Panc1 (cell line): ENCODE data around the gene PHLPP1. TPM values are rescaled to one million over a fixed set of nuclear protein-coding genes. Genes with fewer than 3 reads are reported as not detected.

ENCODE experiments used
- ATAC-seq: fragments of 200-7000 bp; cut with Tn5 transposase; 2 replicates; pipeline ENCODE4 v1.9.1; 2020; ENCODE audit warnings: mild to moderate bottlenecking, moderate library complexity
- BruUV-seq: library from RNA; stranded (reverse); fragments of 400-500 nt; replicated peaks from 2 replicates; lab custom pipeline; 2021; lab: Mats Ljungman, UMichigan
- CTCF ChIA-PET: fragments of 300-600 bp; sonication (Branson Sonifier 250); formaldehyde crosslinking; loops from one replicate; lab custom pipeline; 2022; ENCODE audit warnings: antibody characterized with exemption; lab: Charles Lee
- POLR2A ChIA-PET: fragments of 300-600 bp; sonication (Branson Sonifier 250); formaldehyde crosslinking; loops from one replicate; lab custom pipeline; 2022; ENCODE audit warnings: antibody characterized with exemption; lab: Charles Lee
- DNase-seq: peaks from one replicate; pipeline ENCODE4 v3.0.0-alpha.2; 2010; ENCODE audit warnings: low read depth, low spot score
- H3K27ac ChIP-seq: 2 replicates; pipeline ENCODE4 v1.5.1; 2011; ENCODE audit warnings: mild to moderate bottlenecking, low read length, inconsistent platforms
- H3K27me3 ChIP-seq: fragments of 200-500 bp; sonication (Bioruptor generic); 2 replicates; pipeline ENCODE4 v1.6.0; 2014; ENCODE audit warnings: low read length, inconsistent platforms; ENCODE audit not compliant: control insufficient read depth, insufficient read depth
- H3K36me3 ChIP-seq: fragments of 200-500 bp; sonication (Bioruptor generic); 2 replicates; pipeline ENCODE4 v1.5.1; 2014; ENCODE audit warnings: inconsistent platforms, mild to moderate bottlenecking, low read length, moderate library complexity; ENCODE audit not compliant: control insufficient read depth, insufficient read depth
- H3K4me1 ChIP-seq: 2 replicates; pipeline ENCODE4 v1.5.1; 2011; ENCODE audit warnings: inconsistent platforms, mild to moderate bottlenecking, low read length, moderate library complexity; ENCODE audit not compliant: control insufficient read depth, insufficient read depth
- H3K4me3 ChIP-seq, 2 experiments: 2 replicates each; pipeline ENCODE4 v1.5.1; 2011 to 2012; ENCODE audit warnings: low read depth in 2 of 2, low read length in 2 of 2, mild to moderate bottlenecking in 2 of 2, inconsistent platforms in 1 of 2, moderate library complexity in 1 of 2
- H3K9me3 ChIP-seq: fragments of 200-500 bp; sonication (Bioruptor generic); 2 replicates; pipeline ENCODE4 v1.5.1; 2014; ENCODE audit warnings: low read depth, mild to moderate bottlenecking, inconsistent platforms, low read length, moderate library complexity; ENCODE audit not compliant: control insufficient read depth, insufficient read depth
- CTCF ChIP-seq: fragments of 450-650 bp; IDR thresholded peaks from 2 replicates; pipeline ENCODE4 v1.5.1; 2017; ENCODE audit warnings: mild to moderate bottlenecking
- POLR2AphosphoS5 ChIP-seq: IDR thresholded peaks from 2 replicates; pipeline ENCODE4 v1.6.1; 2012; ENCODE audit warnings: mild to moderate bottlenecking, low read depth, low read length, moderate library complexity
- REST ChIP-seq, 2 experiments: IDR thresholded peaks; 2 replicates each; pipeline ENCODE4 v1.6.1; 2011 to 2012; ENCODE audit warnings: low read depth in 2 of 2, control low read depth in 1 of 2, low read length in 1 of 2, mild to moderate bottlenecking in 1 of 2, moderate library complexity in 1 of 2; ENCODE audit not compliant: insufficient read depth in 1 of 2
- SIN3A ChIP-seq: IDR thresholded peaks from 2 replicates; pipeline ENCODE4 v1.6.1; 2012; ENCODE audit warnings: low read depth, mild to moderate bottlenecking, low read length, moderate library complexity, borderline replicate concordance; ENCODE audit not compliant: insufficient read depth
- TCF7L2 ChIP-seq: IDR thresholded peaks from 2 replicates; pipeline ENCODE4 v1.6.1; 2011; ENCODE audit warnings: mild to moderate bottlenecking, low read depth, low read length, inconsistent platforms
- in situ Hi-C: cut with HindIII; loops from 2 replicates; pipeline ENCODE4 v1.10.0; 2016; ENCODE audit warnings: low sequenced_read_pairs, low pct_unique_long_range_greater_than_20kb
- intact Hi-C: fragments of 100-400 bp; cut with micrococcal nuclease; formaldehyde crosslinking; loops from one replicate; pipeline ENCODE4 v1.10.0; 2022; ENCODE audit not compliant: unreplicated experiment
- total RNA-seq: library from RNA; stranded (reverse); gene quantifications from one replicate; pipeline ENCODE4 v1.2.1, GENCODE V29; 2021; ENCODE audit not compliant: unreplicated experiment

PHLPP1 gene
- total RNA-seq, 1 experiment from 2014 or later, result 6.3 TPM

- no peak overlapping the region for H3K27ac ChIP-seq
- ATAC-seq (no peak), DNase-seq (no peak)
- H3K9me3 ChIP-seq, result no peaks in the 10 kb centered on the region
- intact Hi-C loops (no loop called here), in situ Hi-C loops (no loop called here)
- ChIA-PET POLR2A (no interaction called here), CTCF (no interaction called here)
- no TSS peak for BruUV-seq
- no peak for TF ChIP-seq POLR2AphosphoS5
- TF ChIP-seq TCF7L2, result no peak
- no peak for TF ChIP-seq REST (IDR thresholded peaks at IDR 0.05; ENCODE audit: insufficient read depth in 1 of 2, low read depth in 2 of 2, low read length in 1 of 2)
- no peak for TF ChIP-seq CTCF
- no peak for TF ChIP-seq SIN3A
- no peaks in the 10 kb centered on the region for H3K4me1 ChIP-seq
- H3K27me3 ChIP-seq, result no peaks in the 10 kb centered on the region
- H3K36me3 ChIP-seq, result no peaks in the 10 kb centered on the region
- H3K4me3 ChIP-seq, result no peak overlapping the region
These were observed 135.4 kb downstream of the PHLPP1 start for GRCh38 chr18:62850619-62851306.

- ChIA-PET POLR2A (no interaction called here), CTCF (no interaction called here)
- no peaks in the 10 kb centered on the region for H3K9me3 ChIP-seq
- no peak overlapping the region for H3K27ac ChIP-seq
- DNase-seq (no peak), ATAC-seq (no peak)
- in situ Hi-C loops, result no loop called here
- no peak overlapping the region for H3K4me3 ChIP-seq
- no peaks in the 10 kb centered on the region for H3K4me1 ChIP-seq
- BruUV-seq, result no TSS peak
- intact Hi-C loops, result no loop called here
- H3K36me3 ChIP-seq, result no peaks in the 10 kb centered on the region
- TF ChIP-seq SIN3A (no peak), CTCF (no peak), REST (IDR thresholded peaks at IDR 0.05; ENCODE audit: insufficient read depth in 1 of 2, low read depth in 2 of 2, low read length in 1 of 2) (no peak), POLR2AphosphoS5 (no peak), TCF7L2 (no peak)
- no peaks in the 10 kb centered on the region for H3K27me3 ChIP-seq
These were observed 137.5 kb downstream of the PHLPP1 start for GRCh38 chr18:62852851-62853250.
